ENCODE data around the gene LEMD3. TPM values are rescaled to one million over a fixed set of nuclear protein-coding genes. Genes with fewer than 3 reads are reported as not detected.

The LEMD3 gene
- polyA plus RNA-seq, 1 donor = 48.4 TPM

GRCh38 chr12:65164774-65165173 lies 4.6 kb upstream of the LEMD3 start:
- no peak for DNase-seq

GRCh38 chr12:65168681-65169319 lies 583 bp upstream of the LEMD3 start:
- no peak for DNase-seq

GRCh38 chr12:65170209-65170881 lies 962 bp downstream of the LEMD3 start:
- DNase-seq = peak; percentile 48

GRCh38 chr12:65171073-65171472 lies 1.7 kb downstream of the LEMD3 start:
- peak; percentile 8 for DNase-seq

- no peak for DNase-seq
Observed at GRCh38 chr12:65171870-65172269, 2.5 kb downstream of the LEMD3 start.

- DNase-seq = no peak
Observed at GRCh38 chr12:65175385-65175784, 6.0 kb downstream of the LEMD3 start.

GRCh38 chr12:65182012-65182739 lies 12.8 kb downstream of the LEMD3 start:
- DNase-seq = no peak

GRCh38 chr12:65184176-65184857 lies 14.9 kb downstream of the LEMD3 start:
- no peak for DNase-seq

GRCh38 chr12:65184858-65185229 lies 15.5 kb downstream of the LEMD3 start:
- no peak for DNase-seq

GRCh38 chr12:65187665-65188064 lies 18.3 kb downstream of the LEMD3 start:
- no peak for DNase-seq

GRCh38 chr12:65188179-65188701 lies 18.9 kb downstream of the LEMD3 start:
- no peak for DNase-seq

- DNase-seq = no peak
Observed at GRCh38 chr12:65189028-65189718, 19.8 kb downstream of the LEMD3 start.

- DNase-seq = no peak
Observed at GRCh38 chr12:65192963-65193516, 23.7 kb downstream of the LEMD3 start.

GRCh38 chr12:65194949-65195348 lies 25.6 kb downstream of the LEMD3 start:
- no peak for DNase-seq

GRCh38 chr12:65195387-65196055 lies 26.1 kb downstream of the LEMD3 start:
- DNase-seq = no peak

GRCh38 chr12:65196762-65197567 lies 27.6 kb downstream of the LEMD3 start:
- no peak for DNase-seq

- DNase-seq = no peak
Observed at GRCh38 chr12:65199604-65200003, 30.2 kb downstream of the LEMD3 start.

- DNase-seq = no peak
Observed at GRCh38 chr12:65200007-65200665, 30.8 kb downstream of the LEMD3 start.

- no peak for DNase-seq
Observed at GRCh38 chr12:65203376-65203775, 34.0 kb downstream of the LEMD3 start.

All from left kidney (tissue), 2 donors.